GM21381 (cell line): ENCODE measurements around the gene SMDT1.
"Not testable (repeated sequence)": the region's sequence is repeated elsewhere in the genome, so short reads cannot be mapped to it uniquely, and the experiment has no call there.

Source experiments
- ATAC-seq: cut with Tn5 transposase; IDR thresholded peaks from one replicate; pipeline ENCODE4 v1.9.1; 2021; ENCODE audit warnings: mild to moderate bottlenecking, moderate library complexity; ENCODE audit not compliant: unreplicated experiment

The SMDT1 gene

DNA sequence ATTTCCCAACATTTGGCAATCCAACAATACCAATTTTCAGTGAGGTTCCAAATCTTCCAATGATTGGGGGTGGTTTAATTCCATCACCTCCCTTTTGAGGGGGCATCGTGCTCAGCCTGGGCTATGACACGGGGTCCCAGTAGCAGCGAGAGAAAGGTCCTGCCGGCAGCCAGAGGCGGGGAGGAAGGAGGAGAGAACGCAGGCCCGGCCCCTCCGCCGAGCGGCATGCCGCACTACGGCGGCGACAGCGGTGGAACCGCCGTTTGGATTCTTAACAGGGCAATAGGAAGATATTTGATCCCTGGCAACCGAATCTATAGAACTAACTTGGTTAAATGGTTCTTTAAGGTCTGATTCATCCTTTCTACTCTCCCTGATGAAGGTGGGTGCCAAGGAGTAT, 29.3 kb downstream of the SMDT1 start:
- ATAC-seq, result no peak

DNA sequence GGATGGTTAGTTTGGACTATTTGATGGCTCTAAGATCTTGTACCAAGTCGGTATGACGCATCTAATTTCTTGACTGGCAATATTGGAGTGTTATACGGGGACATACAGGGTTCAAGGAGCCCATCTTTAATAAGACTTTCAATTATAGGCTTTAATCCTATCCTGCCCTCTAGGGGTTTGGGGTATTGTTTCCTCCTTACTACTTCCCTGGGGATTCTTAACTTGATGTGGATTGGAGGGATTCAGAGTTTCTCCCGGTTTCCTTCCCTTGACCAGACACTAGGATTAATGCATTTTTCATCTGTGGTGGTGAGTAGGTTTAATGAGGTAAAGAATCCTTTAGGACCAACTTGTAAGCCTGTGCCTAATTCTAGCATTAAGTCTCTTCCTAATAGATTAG, 32.3 kb downstream of the SMDT1 start:
- ATAC-seq, result no peak

DNA sequence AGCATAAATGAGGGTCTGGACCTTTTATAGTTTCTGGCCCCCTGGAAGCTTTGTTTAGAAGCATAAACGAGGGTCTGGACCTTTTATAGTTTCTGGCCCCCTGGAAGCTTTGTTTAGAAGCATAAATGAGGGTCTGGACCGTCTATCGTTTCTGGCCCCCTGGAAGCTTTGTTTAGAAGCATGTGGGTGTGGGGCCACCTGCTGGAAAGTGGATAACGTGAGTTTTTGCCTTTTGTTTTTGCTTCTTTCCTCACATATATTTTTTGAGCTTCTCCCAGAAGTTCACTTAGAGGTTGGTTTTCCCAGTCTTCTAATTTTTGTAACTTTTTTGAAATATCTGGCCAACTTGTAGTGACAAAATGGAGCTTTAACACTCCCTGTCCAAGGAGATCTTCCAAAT, 33.3 kb downstream of the SMDT1 start:
- ATAC-seq, result not testable (repeated sequence)

DNA sequence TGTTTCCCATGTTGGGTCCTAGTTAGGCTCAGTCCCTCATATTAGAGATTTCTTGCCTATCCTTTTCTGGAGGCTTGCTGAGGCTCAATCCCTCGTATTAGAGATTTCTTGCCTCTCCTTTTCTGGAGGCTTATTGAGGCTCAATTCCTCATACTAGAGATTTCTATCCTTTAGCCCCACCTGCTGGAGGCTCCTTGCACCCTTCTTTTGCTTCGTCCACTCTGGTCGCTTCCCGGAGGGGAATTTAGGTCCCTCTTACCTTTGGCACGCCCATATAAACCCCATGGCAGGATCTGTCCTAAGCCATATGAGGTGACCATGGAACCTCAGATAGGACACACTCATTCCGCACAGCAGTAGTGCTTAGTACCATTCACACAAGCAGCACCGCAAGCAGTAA, 35.2 kb downstream of the SMDT1 start:
- no peak for ATAC-seq

DNA sequence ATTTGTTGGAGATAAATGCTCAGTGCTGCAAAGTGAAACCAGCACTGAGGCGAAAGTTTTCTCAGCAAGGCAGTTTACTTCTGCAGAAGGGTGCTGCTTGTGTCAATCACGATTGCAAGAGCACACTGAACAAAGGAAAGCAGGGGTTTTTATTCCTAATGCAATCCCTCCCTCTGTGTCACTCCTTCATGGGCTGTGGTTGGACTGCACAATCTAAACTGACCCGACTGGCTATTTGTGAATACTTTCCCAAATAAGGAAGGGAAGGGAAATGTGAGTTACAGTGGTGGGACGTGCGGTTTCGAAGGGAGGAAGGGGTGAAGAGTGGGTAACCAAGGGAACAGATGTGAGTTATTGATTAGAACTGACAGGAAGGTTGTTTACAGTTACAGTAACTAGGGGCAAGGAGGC, 35.9 kb downstream of the SMDT1 start:
- ATAC-seq, result not testable (repeated sequence)

DNA sequence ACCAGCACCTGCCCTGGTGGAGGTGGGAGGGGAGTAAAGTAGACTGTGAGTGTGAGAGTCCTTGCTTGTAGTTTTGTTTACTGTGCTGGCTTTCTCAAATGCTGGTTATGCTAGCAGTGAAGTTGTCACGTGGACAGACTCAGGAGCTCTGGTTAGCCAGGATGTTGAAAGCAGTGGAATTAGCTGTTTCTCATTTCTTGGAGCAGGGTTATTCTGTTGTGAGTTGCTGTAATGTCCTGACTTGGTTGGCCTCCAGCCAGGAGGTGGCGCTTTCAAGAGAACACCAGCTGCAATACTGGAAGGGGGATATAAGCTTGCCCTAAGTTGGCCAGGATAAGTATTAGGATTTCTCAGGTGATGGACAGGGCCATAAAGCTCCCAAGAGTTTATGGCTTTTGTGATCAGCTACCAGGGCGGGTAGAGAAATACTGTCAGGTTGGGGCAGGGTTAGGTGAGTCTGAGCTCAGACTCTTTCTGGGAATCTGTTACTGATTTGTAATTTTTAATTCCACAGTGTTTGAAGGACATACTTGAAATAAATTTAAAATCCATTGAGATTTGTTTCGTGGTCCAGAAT, 37.4 kb downstream of the SMDT1 start:
- ATAC-seq, result no peak

DNA sequence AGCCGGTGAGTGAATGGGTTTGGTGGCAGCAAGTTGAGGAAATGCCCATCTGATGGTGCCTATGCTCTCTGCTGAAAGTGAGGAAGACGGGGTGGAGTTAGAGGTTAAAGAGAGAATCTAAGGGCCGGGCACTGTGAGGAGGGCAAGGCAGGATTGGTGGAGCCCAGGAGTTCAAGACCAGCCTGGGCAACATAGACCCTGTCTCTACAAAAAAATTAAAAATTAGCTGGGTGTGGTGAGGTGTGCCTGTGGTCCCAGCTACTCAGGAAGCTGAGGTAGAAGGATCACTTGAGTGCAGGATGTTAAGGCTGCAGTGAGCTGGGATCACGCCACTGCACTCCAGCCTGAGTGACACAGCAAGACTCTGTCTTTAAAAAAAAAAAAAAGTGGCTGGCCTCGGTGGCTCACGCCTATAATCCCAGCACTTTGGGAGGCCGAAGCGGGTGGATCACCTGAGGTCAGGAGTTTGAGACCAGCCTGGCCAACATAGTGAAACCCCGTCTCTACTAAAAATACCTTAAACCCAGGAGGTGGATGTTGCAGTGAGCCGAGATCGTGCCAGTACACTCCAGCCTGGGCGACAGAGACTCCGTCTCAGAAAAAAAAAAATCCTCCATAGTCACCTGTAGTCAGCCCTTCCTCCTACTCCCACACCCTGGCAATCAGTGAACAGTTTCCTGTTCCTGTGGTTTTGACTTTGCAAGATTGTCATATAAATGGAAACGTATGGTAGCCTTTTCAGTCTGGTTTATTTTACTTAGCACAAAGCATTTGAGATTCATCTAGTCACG, 40.9 kb downstream of the SMDT1 start:
- not testable (repeated sequence) for ATAC-seq

DNA sequence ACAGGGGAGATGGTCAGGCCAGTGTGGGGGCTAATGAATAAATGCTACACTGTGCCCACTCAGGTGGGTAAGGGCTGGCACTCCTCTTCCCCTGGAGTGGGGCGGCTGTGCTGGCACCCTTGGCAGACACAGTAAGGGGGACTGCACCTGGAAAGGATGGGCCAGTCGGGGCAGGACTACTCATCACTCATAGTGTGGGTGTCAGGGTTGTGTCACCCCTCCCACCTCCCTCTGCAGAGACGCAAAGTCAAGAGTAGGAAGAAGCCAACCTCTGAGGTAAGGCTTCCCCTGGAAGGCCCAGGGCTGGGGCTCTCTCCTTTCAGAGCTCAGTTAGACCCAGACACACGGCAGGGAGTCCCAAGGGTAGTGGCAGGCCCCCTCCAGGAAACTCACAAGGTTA, 44.0 kb downstream of the SMDT1 start:
- not testable (repeated sequence) for ATAC-seq

DNA sequence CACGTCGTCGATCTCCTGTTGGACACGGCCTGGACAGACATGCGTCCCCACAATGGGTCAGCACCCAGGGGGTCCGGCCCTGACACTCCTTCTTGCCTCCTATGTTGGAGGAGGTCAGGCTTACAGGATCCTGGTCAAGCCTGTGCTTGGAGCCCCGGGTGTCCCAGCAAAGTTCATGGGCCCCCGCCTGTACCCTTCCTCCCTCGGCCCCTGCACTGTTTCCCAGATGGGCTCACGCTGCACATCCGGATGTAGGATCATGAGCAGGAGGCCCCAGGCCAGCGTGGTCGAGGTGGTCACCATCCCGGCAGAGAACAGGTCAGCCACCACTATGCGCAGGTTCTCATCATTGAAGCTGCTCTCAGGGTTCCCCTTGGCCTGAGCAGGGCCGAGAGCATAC, 48.1 kb downstream of the SMDT1 start:
- ATAC-seq, result no peak

DNA sequence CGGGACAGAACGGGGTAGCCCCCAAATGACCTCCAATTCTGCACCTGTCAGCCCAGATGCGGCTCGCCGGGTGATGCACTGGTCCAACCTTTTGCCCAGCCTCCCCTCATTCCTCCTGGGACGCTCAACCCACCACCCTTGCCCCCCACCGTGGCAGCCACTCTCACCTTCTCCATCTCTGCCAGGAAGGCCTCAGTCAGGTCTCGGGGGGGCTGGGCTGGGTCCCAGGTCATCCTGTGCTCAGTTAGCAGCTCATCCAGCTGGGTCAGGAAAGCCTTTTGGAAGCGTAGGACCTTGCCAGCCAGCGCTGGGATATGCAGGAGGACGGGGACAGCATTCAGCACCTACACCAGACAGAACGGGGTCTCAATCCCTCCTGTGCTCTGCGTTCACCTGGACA, 48.5 kb downstream of the SMDT1 start:
- ATAC-seq, result not testable (repeated sequence)

DNA sequence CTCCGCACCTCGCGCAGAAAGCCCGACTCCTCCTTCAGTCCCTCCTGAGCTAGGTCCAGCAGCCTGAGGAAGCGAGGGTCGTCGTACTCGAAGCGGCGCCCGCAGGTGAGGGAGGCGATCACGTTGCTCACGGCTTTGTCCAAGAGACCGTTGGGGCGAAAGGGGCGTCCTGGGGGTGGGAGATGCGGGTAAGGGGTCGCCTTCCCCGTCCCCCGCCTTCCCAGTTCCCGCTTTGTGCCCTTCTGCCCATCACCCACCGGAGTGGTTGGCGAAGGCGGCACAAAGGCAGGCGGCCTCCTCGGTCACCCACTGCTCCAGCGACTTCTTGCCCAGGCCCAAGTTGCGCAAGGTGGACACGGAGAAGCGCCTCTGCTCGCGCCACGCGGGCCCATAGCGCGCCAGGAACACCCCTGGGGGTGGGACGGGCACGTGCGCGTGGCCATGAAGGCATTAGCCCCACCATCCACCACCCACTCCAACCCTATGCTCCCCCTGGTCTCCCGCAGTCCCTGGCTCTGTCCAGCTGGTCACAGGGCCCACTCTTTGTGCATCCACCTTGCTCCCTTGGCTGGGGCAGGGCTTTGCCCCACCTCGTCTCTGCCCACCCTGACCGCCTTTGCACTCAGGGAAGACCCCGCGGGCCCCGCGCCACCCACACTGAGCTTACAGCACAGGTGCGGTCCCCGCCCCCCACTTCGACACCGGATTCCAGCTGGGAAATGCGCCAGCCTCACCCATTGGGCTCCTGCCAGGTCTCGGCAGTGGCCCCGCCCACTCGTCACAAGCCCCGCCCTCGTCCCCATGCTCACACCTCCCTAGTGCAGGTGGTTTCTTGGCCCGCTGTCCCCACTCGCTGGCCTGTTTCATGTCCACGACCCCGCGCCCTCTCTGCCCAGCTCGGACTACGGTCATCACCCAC, 49.5 kb downstream of the SMDT1 start:
- not testable (repeated sequence) for ATAC-seq

DNA sequence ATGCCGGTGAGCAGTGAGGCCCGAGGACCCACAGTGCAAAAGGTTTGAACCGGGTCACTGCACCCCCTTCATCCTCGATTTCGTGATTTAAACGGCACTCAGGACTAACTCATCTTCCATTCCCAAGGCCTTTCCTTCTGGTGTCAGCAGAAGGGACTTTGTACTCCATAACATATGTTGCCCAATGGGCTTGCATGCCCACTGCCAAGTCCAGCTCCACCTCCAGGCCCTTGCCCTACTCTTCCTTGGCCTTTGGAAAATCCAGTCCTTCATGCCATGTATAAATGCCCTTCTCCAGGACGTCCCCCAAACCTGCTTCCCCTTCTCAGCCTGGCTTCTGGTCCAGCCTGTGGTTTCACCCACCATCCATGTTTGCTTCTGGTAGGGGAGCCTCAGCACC, 50.7 kb downstream of the SMDT1 start:
- ATAC-seq, result not testable (repeated sequence)

DNA sequence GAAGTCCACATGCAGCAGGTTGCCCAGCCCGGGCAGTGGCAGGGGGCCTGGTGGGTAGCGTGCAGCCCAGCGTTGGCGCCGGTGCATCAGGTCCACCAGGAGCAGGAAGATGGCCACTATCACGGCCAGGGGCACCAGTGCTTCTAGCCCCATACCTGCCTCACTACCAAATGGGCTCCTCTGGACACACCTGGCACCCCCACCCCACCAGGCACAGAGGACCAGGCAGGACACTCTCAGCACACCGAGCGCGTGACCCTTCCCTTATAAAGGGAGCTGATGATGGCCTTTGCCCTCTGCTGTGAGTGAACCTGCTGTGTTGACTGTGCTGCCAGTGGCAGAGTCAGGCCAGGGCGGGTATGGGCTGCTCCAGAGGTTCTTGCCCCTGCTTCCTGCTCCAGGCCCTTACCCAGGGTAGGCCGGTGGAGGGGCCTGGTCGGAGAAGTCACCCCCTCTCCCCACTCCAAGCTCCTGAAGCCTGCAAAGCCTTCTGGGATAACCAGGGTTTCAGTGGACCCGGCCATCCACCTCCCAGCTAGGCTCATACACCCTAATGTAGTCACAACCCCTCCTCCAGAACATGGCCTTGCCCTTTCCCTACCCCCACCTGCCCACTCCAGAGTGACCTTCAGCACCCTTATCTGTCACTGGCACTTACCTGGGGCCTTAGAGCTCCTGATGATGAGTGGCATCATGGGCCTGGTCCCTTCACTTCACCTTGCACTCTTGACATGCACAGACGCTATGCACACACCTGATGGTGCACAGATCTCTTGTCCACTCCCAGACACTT, 51.3 kb downstream of the SMDT1 start, which contains the start of gene CYP2D6:
TSS of gene CYP2D6 (minus strand) at position 172 of the 793 bp plus-strand sequence. CDS start at position 153, 19 bp downstream.
- not testable (repeated sequence) for ATAC-seq

DNA sequence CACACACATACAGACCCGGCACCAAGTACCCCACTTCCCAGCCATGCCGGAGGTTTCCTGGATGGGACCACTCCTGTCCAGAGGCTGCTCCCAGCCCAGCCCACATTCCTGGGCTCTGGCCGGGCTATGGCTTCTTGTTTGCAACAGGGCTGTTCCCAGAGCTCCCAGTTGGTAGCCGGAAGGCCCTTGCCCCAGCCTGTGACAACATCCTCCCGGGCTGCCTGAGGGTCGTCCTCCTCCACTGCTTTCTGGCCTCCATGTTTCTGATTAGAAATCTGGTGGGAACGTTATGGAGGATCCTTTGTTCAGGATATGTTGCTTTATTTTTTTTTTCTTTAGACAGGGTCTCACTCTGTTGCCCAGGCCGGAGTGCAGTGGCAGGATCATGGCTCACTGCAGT, 52.1 kb downstream of the SMDT1 start:
- no peak for ATAC-seq

DNA sequence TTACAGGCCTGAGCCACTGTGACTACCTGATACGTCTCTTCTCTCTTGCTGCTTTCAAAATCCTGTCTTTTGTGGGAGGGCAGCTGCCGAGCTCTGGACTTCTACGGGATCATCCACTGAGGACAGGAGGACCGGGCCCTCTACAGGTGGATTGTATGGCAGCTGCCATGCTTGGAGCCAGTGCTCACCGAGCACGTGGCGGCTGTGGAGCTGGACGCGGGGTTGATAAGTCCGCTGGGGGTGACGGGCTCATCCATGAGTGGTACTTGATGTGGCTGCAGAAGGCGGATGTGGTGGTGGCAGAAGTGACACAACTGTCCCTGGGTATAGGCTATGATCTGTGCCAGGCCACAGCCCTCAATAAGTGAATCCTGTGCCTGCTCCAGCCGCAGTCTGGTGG, 53.0 kb downstream of the SMDT1 start:
- no peak for ATAC-seq
